H1 (cell line): ENCODE data around the gene ZNF789. TPM values are rescaled to one million over a fixed set of nuclear protein-coding genes. Genes with fewer than 3 reads are reported as not detected.

Source experiments
- CTCF ChIA-PET: fragments of 300-600 bp; sonication (Branson Sonifier 250); formaldehyde crosslinking; loops from one replicate; lab custom pipeline; 2021; ENCODE audit not compliant: partially characterized antibody; lab: Charles Lee
- POLR2A ChIA-PET: fragments of 300-600 bp; sonication (Branson Sonifier 250); formaldehyde crosslinking; loops from one replicate; lab custom pipeline; 2021; ENCODE audit warnings: inconsistent platforms; ENCODE audit not compliant: partially characterized antibody; lab: Charles Lee
- DNase-seq, 2 experiments: peaks; one replicate each; pipeline versions ENCODE4 v3.0.0 to v3.0.0-alpha.2; 2010 to 2022; ENCODE audit warnings: low spot score in 2 of 2, low read depth in 1 of 2, mixed read lengths in 1 of 2
- FAIRE-seq: peaks from 2 replicates; lab custom pipeline; 2011; peaks lifted over from hg19 to GRCh38; lab: Jason Lieb, UNC
- H2AFZ ChIP-seq: 2 replicates; pipeline ENCODE4 v1.8.1; 2012; ENCODE audit warnings: low read length, inconsistent platforms
- H2AK5ac ChIP-seq: 2 replicates; pipeline ENCODE4 v1.6.1; 2013; ENCODE audit warnings: low read depth, low read length
- H2BK120ac ChIP-seq: replicated peaks from 2 replicates; pipeline ENCODE3; 2013; ENCODE audit warnings: low read depth, low read length, inconsistent platforms
- H2BK12ac ChIP-seq: 2 replicates; pipeline ENCODE4 v1.6.1; 2013; ENCODE audit warnings: low read depth, low read length
- H2BK15ac ChIP-seq: 2 replicates; pipeline ENCODE4 v1.6.1; 2013; ENCODE audit warnings: low read length
- H2BK20ac ChIP-seq: 2 replicates; pipeline ENCODE4 v1.6.1; 2013; ENCODE audit warnings: low read length
- H2BK5ac ChIP-seq: 2 replicates; pipeline ENCODE4 v1.6.1; 2013; ENCODE audit warnings: low read depth, low read length
- H3K14ac ChIP-seq: 2 replicates; pipeline ENCODE4 v1.6.1; 2013; ENCODE audit warnings: inconsistent platforms; ENCODE audit not compliant: insufficient read length
- H3K18ac ChIP-seq: 2 replicates; pipeline ENCODE4 v1.6.1; 2013; ENCODE audit warnings: low read length; ENCODE audit errors: extremely low read depth
- H3K23ac ChIP-seq: 2 replicates; pipeline ENCODE4 v1.6.1; 2013; ENCODE audit warnings: inconsistent platforms; ENCODE audit not compliant: insufficient read length
- H3K23me2 ChIP-seq: 2 replicates; pipeline ENCODE4 v1.6.1; 2013; ENCODE audit warnings: low read depth, low read length
- H3K27ac ChIP-seq: 2 replicates; pipeline ENCODE4 v1.6.1; 2011; ENCODE audit warnings: low read depth, low read length, inconsistent platforms
- H3K27me3 ChIP-seq, 4 experiments: replicated peaks in 1 of 4; 1 replicate in 1 of 4; 2 replicates in 3 of 4; pipeline versions ENCODE4 v1.6.1 to v1.8.1; 2011 to 2013; ENCODE audit warnings: low read length in 3 of 4, mild to moderate bottlenecking in 3 of 4, inconsistent platforms in 2 of 4, mixed read lengths in 2 of 4, moderate library complexity in 1 of 4; ENCODE audit not compliant: control insufficient read depth in 3 of 4, insufficient read depth in 3 of 4; ENCODE audit errors: extremely low read depth in 1 of 4
- H3K36me3 ChIP-seq, 4 experiments: 2 replicates each; pipeline versions ENCODE4 v1.6.1 to v1.8.1; 2011 to 2013; ENCODE audit warnings: mild to moderate bottlenecking in 4 of 4, low read length in 3 of 4, moderate library complexity in 2 of 4, control low read depth in 1 of 4, inconsistent platforms in 1 of 4; ENCODE audit not compliant: insufficient read depth in 4 of 4, control insufficient read depth in 2 of 4
- H3K4ac ChIP-seq: replicated peaks from 2 replicates; pipeline ENCODE3; 2013; ENCODE audit warnings: low read length, low read depth, mixed read lengths, inconsistent platforms; ENCODE audit not compliant: insufficient read length
- H3K4me1 ChIP-seq, 4 experiments: replicated peaks in 1 of 4; 1 replicate in 1 of 4; 2 replicates in 3 of 4; pipeline versions ENCODE4 v1.6.1 to v1.8.1; 2011 to 2013; ENCODE audit warnings: low read length in 3 of 4, inconsistent platforms in 2 of 4, mixed read lengths in 1 of 4; ENCODE audit not compliant: insufficient read depth in 4 of 4, control insufficient read depth in 3 of 4
- H3K4me2 ChIP-seq, 2 experiments: 2 replicates each; pipeline versions ENCODE4 v1.6.1 to v1.8.1; 2011 to 2013; ENCODE audit warnings: low read depth in 2 of 2, low read length in 2 of 2, control low read depth in 1 of 2, inconsistent platforms in 1 of 2, mild to moderate bottlenecking in 1 of 2; ENCODE audit not compliant: insufficient read depth in 1 of 2
- H3K4me3 ChIP-seq, 4 experiments: fragments of 200-600, 300-600 bp in 1 of 4; sonication (generic), shearing (Covaris generic), sonication (Bioruptor Twin) in 1 of 4; 2 replicates each; pipeline versions ENCODE4 v1.5.1 to v1.8.1; 2011 to 2016; ENCODE audit warnings: low read length in 4 of 4, low read depth in 3 of 4, control low read depth in 2 of 4, inconsistent platforms in 2 of 4, mild to moderate bottlenecking in 2 of 4, mixed read lengths in 1 of 4, moderate library complexity in 1 of 4; ENCODE audit not compliant: insufficient read depth in 2 of 4; ENCODE audit errors: extremely low read depth in 1 of 4
- H3K56ac ChIP-seq: replicated peaks from 2 replicates; pipeline ENCODE3; 2013; ENCODE audit warnings: low read depth, mild to moderate bottlenecking, mixed read lengths, low read length, inconsistent platforms; ENCODE audit not compliant: insufficient read length
- H3K79me1 ChIP-seq: 2 replicates; pipeline ENCODE4 v1.6.1; 2013; ENCODE audit warnings: low read depth, low read length, control low read depth
- H3K79me2 ChIP-seq, 2 experiments: 2 replicates each; pipeline versions ENCODE4 v1.6.1 to v1.8.1; 2012 to 2013; ENCODE audit warnings: low read length in 2 of 2, mild to moderate bottlenecking in 2 of 2, inconsistent platforms in 1 of 2; ENCODE audit not compliant: insufficient read depth in 2 of 2, control insufficient read depth in 1 of 2
- H3K9ac ChIP-seq, 4 experiments: replicated peaks in 1 of 4; 1 replicate in 1 of 4; 2 replicates in 3 of 4; pipeline versions ENCODE4 v1.6.1 to v1.8.1; 2011 to 2013; ENCODE audit warnings: low read depth in 3 of 4, low read length in 3 of 4, control low read depth in 2 of 4, mild to moderate bottlenecking in 2 of 4, moderate library complexity in 2 of 4, inconsistent platforms in 1 of 4; ENCODE audit errors: extremely low read depth in 1 of 4
- H3K9me3 ChIP-seq, 2 experiments: 2 replicates each; pipeline versions ENCODE4 v1.6.1 to v1.8.1; 2012 to 2013; ENCODE audit warnings: mild to moderate bottlenecking in 2 of 2, moderate library complexity in 2 of 2, control low read depth in 1 of 2, inconsistent platforms in 1 of 2, low read depth in 1 of 2, low read length in 1 of 2, mixed read lengths in 1 of 2; ENCODE audit not compliant: insufficient read depth in 2 of 2
- H4K20me1 ChIP-seq, 2 experiments: replicated peaks in 1 of 2; 2 replicates each; pipeline versions ENCODE3 to v1.8.1; 2011 to 2013; ENCODE audit warnings: inconsistent platforms in 2 of 2, low read length in 2 of 2, mild to moderate bottlenecking in 1 of 2; ENCODE audit not compliant: insufficient read depth in 2 of 2, control insufficient read depth in 1 of 2
- H4K5ac ChIP-seq: 2 replicates; pipeline ENCODE4 v1.6.1; 2013; ENCODE audit warnings: low read length, low read depth, mixed read lengths, inconsistent platforms; ENCODE audit not compliant: insufficient read length
- H4K8ac ChIP-seq: 2 replicates; pipeline ENCODE4 v1.8.0; 2013; ENCODE audit warnings: mild to moderate bottlenecking, moderate library complexity, low read length, inconsistent platforms; ENCODE audit not compliant: insufficient read depth; ENCODE audit errors: extremely low read depth
- H4K91ac ChIP-seq: replicated peaks from 2 replicates; pipeline ENCODE3; 2013; ENCODE audit warnings: low read length, mixed read lengths, inconsistent platforms; ENCODE audit not compliant: insufficient read length
- ASH2L ChIP-seq: fragments of 200-600, 300-600 bp; sonication (generic); IDR thresholded peaks from one replicate; pipeline ENCODE4 v1.7.1; 2017; ENCODE audit warnings: low read length
- ATF2 ChIP-seq: IDR thresholded peaks from 2 replicates; pipeline ENCODE4 v1.6.1; 2012; ENCODE audit warnings: low read length, inconsistent platforms
- BCL11A ChIP-seq, 2 experiments: IDR thresholded peaks; one replicate each; pipeline ENCODE4 v1.6.1; 2011; ENCODE audit warnings: low read depth in 2 of 2, low read length in 2 of 2, mild to moderate bottlenecking in 2 of 2
- EGR1 ChIP-seq: IDR thresholded peaks from 2 replicates; pipeline ENCODE4 v1.6.1; 2011; ENCODE audit warnings: low read depth, low read length, borderline replicate concordance
- GABPA ChIP-seq: IDR thresholded peaks from 2 replicates; pipeline ENCODE4 v1.6.1; 2011; ENCODE audit warnings: mild to moderate bottlenecking, low read length, moderate library complexity, borderline replicate concordance; ENCODE audit not compliant: insufficient read depth
- KDM1A ChIP-seq: fragments of 200-600, 300-600 bp; sonication (generic); IDR thresholded peaks from 2 replicates; pipeline ENCODE4 v1.7.1; 2016; ENCODE audit warnings: mild to moderate bottlenecking, low read length, borderline replicate concordance
- KDM4A ChIP-seq: IDR thresholded peaks from one replicate; pipeline ENCODE4 v1.7.1; 2012; ENCODE audit warnings: low read depth, mild to moderate bottlenecking, moderate library complexity, low read length, inconsistent platforms; ENCODE audit not compliant: severe bottlenecking
- POLR2AphosphoS5 ChIP-seq: IDR thresholded peaks from 2 replicates; pipeline ENCODE4 v1.6.1; 2011; ENCODE audit warnings: low read depth, low read length
- SP4 ChIP-seq: IDR thresholded peaks from 2 replicates; pipeline ENCODE4 v1.6.1; 2012; ENCODE audit warnings: low read length, inconsistent platforms
- TCF12 ChIP-seq: IDR thresholded peaks from 2 replicates; pipeline ENCODE4 v1.6.1; 2011; ENCODE audit warnings: low read depth, mild to moderate bottlenecking, low read length
- TEAD4 ChIP-seq: IDR thresholded peaks from 2 replicates; pipeline ENCODE4 v1.6.1; 2012; ENCODE audit warnings: low read depth, low read length, inconsistent platforms, mixed read lengths
- WGBS, 2 experiments: shearing (Covaris generic) in 1 of 2; methylation state at CpG; one replicate each; pipeline versions ENCODE4 v1.1.6 to v1.1.7; 2013 to 2015; ENCODE audit warnings: low lambda C conversion rate in 2 of 2, mixed read lengths in 2 of 2, inconsistent platforms in 1 of 2, low coverage in 1 of 2, missing lambda C conversion rate in 1 of 2; ENCODE audit not compliant: insufficient replicate concordance in 2 of 2, insufficient coverage in 1 of 2, insufficient read length in 1 of 2; ENCODE audit errors: extremely low coverage in 1 of 2, missing lambda C conversion rate in 1 of 2; 5-methylcytosine and 5-hydroxymethylcytosine counted together
- polyA plus RNA-seq, 7 experiments: library from polyadenylated mRNA; depleted of rRNA in 3 of 7; stranded (reverse) in 5 of 7; unstranded in 2 of 7; fragments of >200 nt in 5 of 7; fragments of 200-250 nt in 2 of 7; gene quantifications; 1 replicate in 5 of 7; 2 replicates in 1 of 7; 4 replicates in 1 of 7; pipeline versions ENCODE4 v1.2.1 to v1.2.3, GENCODE V29; 2011 to 2013; ENCODE audit warnings: missing spikeins in 2 of 7, mixed read lengths in 2 of 7
- total RNA-seq: library from RNA; stranded (reverse); fragmentation: NEBNext Ultra II Directional; extraction: Animal tissue kit (Norgen Biotek cat#: 25700); gene quantifications from 2 replicates; pipeline ENCODE4 v1.2.1, GENCODE V29; 2021

ZNF789 gene
- total and polyA plus RNA-seq, 2 of the 8 experiments (the other 6 are each of a cell fraction or from before 2014, with no cell fraction given), result 11.4 to 12.5 TPM

GRCh38 chr7:99452541-99452940 is 20.1 kb upstream of the ZNF789 start:
- no peak overlapping the region for H3K18ac ChIP-seq
- no peak overlapping the region for H3K4me2 ChIP-seq
- no peak overlapping the region for H3K14ac ChIP-seq
- H4K91ac ChIP-seq, result no peak overlapping the region
- ChIA-PET CTCF (interaction anchor here (0.9 kb wide), 1 partner anchor 8 kb away, joined by 3 read pairs; no protein-coding TSS in a partner anchor), POLR2A (interaction anchor here (0.8 to 7.3 kb wide), 6 partner anchors 8 to 47 kb away, joined by 3 to 100 read pairs (median 4); partner anchors contain the start of genes ATP5MF, CPSF4, PTCD1 and ZNF394)
- H2BK12ac ChIP-seq, result no peak overlapping the region
- no peak overlapping the region for H3K56ac ChIP-seq
- 98% methylated on average over 13 of the region's 13 CpGs; no CpG with 5 or more reads in 1 of the 2 experiments for WGBS, 2 experiments
- no peak overlapping the region for H2AK5ac ChIP-seq
- H2BK5ac ChIP-seq, result no peak overlapping the region
- no peak overlapping the region for H4K5ac ChIP-seq
- no peak overlapping the region for H3K27ac ChIP-seq
- no peak overlapping the region for H3K4ac ChIP-seq
- H3K79me2 ChIP-seq, result no peaks in the 10 kb centered on the region
- H2AFZ ChIP-seq, result no peak overlapping the region
- H4K8ac ChIP-seq, result no peak overlapping the region
- H3K23me2 ChIP-seq, result no peaks in the 10 kb centered on the region
- H3K36me3 ChIP-seq, result peaks cover 41 to 87% (median 73%) of the 10 kb centered on the region in 4 experiments
- no peak overlapping the region for H3K4me3 ChIP-seq
- H2BK15ac ChIP-seq, result no peak overlapping the region
- no peaks in the 10 kb centered on the region for H3K4me1 ChIP-seq
- no peak overlapping the region; a peak in 2 of 7 replicates for H3K9ac ChIP-seq
- H3K27me3 ChIP-seq, result no peaks in the 10 kb centered on the region
- no peaks in the 10 kb centered on the region for H3K9me3 ChIP-seq
- no peak for DNase-seq
- no peak for FAIRE-seq
- no peak overlapping the region for H2BK120ac ChIP-seq
- no peak overlapping the region for H3K23ac ChIP-seq
- peaks cover 10 to 33% of the 10 kb centered on the region in 2 experiments for H4K20me1 ChIP-seq
- no peak overlapping the region for H2BK20ac ChIP-seq
- no peaks in the 10 kb centered on the region for H3K79me1 ChIP-seq
- TF ChIP-seq SP4 (no peak), GABPA (no peak), POLR2AphosphoS5 (no peak), BCL11A (IDR thresholded peaks at IDR 0.05; ENCODE audit: low read depth in 2 of 2, low read length in 2 of 2) (no peak), TCF12 (no peak), TEAD4 (no peak), ASH2L (no peak), EGR1 (no peak), KDM4A (no peak), KDM1A (no peak), ATF2 (no peak)
